HG03457 (cell line): ENCODE results near the gene JADE3.
"Not testable (repeated sequence)": the region's sequence is repeated elsewhere in the genome, so short reads cannot be mapped to it uniquely, and the experiment has no call there.

Source experiments
- ATAC-seq: cut with Tn5 transposase; IDR thresholded peaks from one replicate; pipeline ENCODE4 v1.9.1; 2021; ENCODE audit warnings: moderate number of reproducible peaks; ENCODE audit not compliant: unreplicated experiment

The JADE3 gene

DNA sequence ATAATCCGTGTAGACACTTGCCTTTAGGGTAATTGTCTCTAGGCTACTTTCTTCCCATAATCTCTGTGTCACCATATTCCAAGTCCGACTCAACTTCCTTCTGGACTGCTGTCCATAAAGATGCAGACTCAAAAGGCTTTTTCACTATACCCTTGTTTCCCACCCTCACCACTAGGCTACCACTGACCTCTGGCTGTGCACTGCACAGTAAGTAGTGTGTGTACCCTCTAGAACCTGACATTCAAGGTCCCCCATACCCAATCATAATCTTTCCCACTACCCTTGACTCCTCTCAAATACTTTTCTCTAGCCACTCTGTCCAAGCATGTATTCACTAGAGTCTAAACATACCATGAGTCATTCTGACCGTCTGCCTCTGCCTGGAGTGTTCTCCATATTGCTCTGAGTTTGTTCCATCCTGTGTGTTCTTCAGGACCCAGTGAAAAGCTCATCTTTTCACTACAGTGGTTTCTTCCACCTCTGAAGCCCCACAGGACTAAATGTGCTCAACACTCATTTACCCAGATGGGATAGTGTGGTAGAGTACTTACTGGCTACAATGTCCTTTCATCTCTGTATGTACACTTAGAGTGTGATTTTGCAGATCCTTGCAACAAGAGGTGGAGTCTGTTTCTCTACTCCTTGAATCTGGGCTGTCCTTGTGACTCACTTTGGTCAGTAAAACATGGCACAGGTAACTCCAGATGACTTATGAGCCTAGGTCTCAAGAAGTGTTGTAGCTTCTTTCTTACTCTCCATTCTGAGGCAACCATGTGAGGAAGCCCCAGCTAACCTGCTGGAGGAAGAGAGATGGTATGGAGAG lies 17.4 kb downstream of the JADE3 start:
- no peak for ATAC-seq

DNA sequence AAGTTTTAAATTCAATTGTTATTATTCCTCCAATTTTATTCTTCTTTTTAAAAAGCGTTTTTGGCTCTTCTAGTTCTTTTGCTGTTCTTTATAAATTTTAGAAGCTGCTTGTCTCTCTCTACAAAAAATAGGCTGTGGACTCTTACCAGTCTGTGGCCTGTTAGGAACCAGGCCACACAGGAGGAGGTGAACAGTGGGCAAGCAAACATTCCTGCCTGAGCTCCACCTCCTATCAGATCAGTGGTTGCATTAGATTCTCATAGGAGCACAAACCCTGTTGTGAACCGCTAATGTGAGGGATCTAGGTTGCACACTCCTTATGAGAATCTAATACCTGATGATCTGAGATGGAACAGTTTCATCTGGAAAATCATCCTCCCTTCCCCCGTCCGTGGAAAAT lies 23.1 kb downstream of the JADE3 start:
- ATAC-seq, result no peak

DNA sequence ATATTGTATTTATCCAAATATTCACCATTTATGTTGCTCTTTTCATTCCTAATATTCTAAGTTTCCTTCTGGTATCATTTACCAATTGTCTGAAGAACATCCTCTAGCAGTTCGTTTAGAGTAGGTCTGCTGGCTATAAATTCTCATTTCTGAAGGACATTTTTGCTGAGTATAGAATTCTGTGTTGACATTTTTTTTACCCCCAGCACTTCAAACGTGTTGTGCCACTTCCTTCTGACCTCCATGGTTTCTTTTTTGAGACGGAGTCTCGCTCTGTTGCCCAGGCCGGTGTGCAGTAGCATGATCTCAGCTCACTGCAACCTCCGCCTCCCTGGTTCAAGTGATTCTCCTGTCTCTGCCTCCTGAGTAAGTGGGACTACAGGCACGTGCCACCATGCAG lies 26.4 kb downstream of the JADE3 start:
- ATAC-seq, result no peak

DNA sequence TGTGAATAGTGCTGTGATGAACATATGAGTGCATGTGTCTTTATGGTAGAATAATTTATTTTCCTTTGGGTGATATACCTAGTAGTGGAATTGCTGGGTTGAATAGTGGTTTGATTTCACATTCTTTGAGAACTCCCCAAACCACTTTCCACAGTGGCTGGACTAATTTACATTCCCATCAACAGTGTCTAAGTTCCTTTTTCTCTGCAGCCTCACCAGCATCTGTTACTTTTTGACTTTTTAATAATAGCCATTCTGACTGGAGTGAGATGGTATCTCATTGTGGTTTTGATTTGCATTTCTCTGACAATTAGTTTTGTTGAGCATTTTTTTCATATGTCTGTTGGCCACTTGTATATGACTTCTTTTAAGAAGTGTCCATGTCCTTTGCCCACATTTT lies 29.1 kb downstream of the JADE3 start:
- ATAC-seq, result no peak

DNA sequence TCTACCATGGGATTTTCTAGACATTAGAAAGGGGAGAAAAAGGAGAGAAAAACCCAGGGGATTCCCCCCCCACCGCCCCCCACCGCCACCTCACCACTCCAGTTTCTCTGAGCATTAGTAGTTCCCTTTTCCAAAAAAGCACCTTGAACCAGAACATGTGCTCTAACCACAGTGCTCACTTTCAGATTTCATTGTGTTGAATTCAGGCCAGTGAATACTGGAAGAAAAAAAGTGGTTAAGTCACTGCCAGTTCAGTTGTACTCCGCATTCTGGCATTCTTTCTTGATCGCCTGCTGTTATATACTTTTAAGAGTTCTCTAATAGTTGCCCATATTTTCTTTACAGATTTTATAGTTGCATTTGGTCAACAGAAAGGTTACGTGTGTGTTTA lies 40.9 kb downstream of the JADE3 start:
- ATAC-seq, result no peak

DNA sequence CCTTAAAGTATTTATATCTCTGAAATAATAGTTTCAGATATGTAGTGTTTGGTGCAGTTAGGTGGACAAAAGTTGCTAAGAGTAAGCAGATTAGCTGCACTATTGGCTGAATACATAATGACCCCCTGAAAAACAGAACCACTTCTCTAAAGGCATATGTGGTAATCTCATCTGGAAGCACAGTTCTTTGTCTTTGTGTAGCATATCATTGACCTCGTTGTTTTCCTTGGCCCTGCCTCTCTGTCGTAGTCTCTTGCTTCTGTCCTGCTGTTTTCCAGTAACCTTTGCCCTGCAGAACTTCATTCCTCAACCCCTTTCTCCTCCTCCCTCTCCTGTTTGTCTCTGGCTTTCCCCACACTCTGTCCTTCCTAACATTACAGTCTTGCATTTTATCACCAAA lies 41.4 kb downstream of the JADE3 start:
- no peak for ATAC-seq

DNA sequence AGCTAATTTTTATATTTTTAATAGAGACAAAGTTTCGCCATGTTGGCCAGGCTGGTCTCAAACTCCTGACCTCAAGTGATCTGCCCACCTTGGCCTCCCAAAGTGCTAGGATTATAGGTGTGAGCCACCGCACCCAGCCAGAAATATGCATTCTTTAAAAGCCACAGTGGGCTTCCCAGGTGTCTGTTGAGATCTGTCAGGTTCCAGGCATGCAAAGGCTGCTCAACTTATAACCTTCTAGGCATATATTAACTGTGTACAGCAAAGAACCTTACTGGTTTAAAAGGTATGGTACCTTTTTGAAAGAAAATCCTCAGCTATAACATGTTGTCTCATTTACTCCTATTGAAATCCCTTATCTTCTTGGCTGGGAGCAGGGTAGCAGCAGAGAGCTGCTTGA lies 42.5 kb downstream of the JADE3 start:
- ATAC-seq, result no peak

DNA sequence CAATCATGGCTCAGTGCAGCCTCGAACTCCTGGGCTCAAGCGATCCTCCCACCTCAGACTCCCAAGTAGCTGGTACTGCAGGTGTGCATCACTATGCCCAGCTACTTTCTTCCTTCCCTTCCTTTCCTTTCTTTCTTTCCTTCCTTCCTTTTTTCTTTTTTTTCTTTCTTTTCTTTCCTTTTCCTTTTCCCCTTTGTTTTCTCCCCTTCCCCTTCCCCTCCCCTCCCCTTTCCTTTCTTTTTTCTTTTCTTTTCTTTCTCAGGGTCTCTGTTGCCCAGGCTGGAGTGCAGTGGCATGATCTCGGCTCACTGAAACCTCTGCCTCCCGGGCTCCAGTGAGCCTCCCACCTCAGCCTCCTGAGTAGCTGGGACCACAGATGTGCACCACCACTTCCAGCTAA lies 44.4 kb downstream of the JADE3 start:
- ATAC-seq, result not testable (repeated sequence)

DNA sequence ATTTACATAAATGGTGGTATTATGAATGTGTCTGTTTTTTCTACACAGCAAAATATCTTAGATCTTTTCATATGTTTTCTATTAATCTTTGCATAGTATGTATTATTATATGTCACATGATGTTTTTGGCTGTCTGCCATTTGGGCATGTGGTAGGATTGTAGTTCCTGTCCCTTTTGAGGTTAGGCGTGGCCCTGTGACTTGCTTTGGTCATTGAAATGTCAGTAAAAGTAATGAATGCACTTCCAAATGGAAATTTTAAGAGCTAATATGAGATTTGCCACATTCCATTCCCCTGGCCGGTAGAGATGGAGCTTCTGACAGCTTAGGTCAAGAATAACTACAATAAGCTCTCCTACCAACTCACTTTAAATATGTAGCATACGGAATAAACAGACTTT lies 45.1 kb downstream of the JADE3 start:
- ATAC-seq, result no peak

DNA sequence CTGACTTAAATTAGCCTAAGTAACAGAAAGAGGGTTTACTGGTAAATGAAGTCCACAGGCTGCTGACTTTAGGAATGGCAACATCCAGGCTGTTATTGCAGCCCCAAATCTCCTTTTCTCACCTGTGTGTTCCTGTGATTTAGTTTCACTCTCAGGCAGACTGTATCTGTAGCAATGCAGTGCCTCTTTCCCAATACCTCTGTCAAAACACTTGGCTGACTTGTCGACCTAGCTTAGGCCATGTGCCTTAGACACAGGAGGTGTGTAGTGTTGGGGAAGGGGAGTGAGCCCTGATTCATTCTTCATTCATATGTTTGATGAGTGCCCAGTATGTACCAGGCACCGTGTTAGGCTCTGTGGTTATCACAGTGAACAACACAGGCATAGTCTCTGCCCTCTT lies 46.9 kb downstream of the JADE3 start:
- no peak for ATAC-seq

DNA sequence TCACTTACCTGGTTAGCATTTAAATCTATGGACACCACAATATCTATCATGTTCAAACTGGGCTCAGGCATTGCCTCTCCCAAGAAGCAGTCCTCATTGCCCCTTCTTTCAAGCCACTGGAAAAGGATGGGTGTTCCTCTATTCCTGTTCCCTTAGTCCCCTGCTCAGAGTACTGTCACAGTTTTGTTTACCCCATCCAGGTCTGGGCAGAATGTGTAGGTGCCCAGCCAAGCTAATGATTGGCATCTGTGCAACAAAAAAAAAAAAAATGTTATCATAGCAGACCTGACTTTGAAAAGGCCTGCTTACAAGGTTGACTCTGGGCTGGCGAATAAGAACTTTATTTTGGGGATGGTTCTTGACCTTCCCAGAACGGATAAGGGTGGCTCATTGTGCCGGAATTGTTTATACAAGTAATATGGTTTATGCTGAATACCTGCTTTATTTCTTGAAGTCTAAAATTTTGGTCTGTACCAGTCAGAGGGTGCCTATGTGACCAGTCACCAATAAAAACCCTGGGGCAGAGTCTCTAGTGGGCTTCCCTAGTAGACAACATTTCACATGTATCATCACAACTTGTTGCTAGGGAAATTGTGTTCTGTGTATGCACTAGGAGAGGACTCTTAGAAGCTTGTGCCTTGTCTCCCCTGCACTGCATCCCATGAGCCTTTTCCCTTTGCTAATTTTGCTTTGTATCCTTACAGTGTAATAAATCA lies 47.9 kb downstream of the JADE3 start:
- no peak for ATAC-seq

DNA sequence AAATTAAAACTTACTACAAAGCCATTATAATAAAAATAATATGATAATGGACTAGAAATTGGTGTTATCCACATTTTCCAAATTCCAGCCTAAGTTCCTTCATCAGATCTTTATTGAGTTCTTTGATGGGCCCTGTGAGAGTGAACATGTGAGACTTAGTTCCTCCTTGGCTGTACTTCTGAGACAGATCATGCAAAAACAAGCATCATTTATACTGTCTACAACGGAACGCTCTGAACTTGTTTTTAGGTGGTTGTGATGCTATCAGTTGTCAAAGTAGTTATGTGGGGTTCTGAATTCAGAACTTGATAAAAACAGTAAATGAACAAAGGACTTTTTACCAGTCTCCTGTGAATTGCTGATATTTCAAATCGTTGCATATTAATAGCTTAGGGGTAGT lies 48.9 kb downstream of the JADE3 start:
- ATAC-seq, result no peak

DNA sequence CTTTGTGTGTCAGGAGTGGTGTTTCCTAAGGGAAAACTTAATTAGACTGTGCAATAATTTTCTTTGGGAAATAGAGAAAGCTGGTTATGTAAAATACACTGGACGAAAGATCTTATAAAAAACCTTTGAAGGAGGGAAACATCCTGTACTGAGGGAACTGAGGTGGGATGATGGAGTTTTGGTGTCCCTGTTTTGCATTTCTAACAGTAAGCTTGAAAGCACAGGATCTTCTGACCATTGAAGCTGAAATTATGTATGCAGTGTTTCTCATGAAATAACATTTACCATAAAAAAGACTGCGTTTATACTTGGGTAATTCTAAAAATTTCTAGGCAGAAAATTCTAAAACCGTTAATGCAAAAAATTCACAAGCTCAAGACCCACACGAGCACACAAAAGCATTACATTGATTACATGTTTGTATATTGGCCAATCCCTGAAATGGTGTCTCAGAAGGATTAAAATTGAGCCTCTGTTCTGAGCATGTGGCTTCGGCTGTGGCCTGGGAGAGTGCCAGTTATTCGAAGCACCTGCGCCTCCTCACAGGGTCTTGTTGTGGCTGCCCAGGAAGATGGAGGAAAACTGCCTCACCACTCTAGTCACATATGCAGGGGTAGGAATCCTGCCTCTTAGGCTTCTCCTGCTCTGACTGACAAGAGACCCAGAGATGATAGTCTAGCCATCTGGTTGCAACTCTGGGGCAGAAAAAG lies 49.5 kb downstream of the JADE3 start:
- no peak for ATAC-seq

DNA sequence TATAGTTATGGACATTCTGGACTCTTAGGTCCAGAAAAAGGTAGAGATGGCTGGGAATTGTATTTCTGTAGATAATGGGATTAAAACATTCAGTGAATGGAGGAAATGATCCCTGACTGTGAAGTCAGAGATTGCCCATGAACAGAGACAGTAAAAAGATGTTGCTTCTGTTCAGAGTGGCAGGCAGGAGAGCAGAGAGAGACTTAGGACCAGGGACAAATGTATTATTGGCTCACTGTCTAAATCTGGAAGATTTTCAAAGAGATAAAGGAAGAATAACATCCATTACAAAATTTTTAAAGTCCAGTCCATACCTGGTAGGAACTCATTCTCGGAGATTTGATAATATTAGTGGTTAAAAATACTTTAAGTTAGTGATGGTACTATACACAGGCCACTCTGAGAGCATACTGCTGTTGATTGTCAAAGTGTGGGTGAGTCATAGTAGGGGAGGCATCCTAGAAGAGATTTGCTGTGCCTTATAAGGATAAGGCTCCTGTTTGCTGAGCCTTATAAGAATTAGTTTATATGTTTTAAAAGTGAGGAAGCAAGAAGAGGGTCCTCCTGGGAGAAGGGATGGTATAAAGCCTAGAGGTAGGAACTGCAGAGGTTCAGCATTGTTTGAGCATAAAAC lies 53.0 kb downstream of the JADE3 start:
- ATAC-seq, result no peak

DNA sequence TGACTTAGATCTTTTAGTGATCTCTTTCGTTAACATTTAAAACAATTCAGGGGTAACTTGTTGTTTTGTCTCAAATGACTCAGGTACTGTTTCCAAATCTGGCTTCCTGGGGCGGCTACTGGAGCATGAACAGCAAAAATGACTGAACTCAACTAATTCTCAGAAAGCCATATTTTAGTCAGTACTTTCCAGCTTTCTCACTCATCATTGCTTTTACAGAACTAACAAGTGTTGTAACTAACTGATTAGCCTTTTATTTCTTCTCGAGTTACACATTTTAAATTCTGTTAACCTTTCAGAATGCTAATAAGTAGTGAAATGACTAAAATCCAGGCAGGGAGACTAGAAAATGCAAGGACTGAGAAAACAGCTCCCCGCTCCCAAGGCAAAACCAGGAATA lies 55.3 kb downstream of the JADE3 start:
- no peak for ATAC-seq

DNA sequence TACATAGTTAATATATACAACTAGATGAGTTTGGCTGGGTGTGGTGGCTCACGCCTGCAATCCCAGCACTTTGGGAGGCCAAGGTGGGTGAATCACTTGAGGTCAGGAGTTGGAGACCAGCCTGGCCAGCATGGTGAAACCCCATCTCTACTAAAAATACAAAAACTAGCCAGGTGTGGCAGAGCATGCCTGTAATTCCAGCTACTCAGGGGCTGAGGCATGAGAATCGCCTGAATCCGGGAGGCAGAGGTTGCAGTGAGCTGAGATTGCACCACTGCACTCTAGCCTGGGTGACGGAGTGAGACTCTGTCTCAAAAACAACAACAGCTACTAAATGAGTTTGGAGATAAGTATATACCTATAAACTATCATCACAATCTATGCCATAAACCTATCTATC lies 64.8 kb downstream of the JADE3 start:
- ATAC-seq, result not testable (repeated sequence)

DNA sequence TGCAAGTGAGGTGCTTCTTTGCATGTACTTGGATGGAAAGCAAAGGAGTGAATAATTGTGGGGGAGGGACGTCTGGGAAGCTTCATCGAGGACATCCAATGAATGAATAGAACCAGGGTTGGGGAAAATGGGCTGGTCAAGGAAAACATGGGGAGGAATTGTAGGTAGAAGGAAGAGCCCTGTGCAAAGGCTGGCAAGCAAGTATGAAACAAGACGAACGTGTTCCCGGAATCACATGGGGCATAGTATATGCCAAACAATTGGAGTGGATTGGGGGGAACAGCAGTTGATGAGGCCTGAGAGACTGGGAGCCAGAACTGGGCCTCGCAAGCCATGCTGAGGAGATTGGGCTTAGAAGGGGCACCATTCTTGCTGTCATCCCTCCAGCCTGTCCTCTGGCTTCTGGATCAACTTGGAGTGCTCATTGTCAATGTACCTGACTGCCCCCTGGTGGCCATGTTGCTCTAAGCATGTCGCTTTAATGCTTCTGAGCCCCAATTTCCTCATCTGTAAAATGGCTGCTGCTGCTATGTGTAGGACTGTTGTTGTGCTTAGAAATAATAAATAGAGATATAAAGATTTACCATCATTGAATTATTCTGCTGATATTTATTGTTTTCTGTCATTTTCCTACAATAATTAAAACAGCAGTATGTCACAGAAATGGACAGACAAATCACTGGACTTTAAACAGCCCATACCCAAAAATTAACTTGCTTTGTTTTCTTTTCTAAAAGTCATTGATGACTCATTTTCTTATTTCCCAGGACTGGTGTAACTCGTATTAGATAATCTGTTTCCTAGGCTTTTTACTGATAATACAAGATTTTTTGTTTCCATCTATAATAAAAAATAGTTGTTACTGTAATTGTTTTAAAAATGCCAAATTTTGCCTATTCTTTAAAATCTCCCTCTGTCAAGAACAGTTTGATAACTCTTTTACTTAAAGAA lies 66.4 kb downstream of the JADE3 start:
- no peak for ATAC-seq

DNA sequence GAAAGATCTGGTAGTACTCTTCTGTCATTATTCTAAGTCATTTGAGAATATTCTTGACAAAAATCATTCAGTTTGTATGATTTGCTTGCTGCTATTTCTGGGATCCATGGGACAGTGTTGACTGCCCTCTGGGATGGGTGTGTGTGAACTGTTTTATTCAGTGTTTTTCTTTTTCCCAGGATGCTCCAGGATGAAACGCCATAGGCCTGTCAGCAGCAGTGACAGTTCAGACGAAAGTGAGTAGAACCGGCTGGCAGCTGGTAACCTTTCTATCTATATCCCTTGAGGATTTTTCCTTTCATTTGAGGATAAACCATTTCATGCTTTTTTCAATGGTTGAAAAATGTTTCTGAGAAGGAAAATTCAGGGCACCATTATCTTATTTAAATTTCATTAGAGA lies 72.5 kb downstream of the JADE3 start:
- no peak for ATAC-seq

DNA sequence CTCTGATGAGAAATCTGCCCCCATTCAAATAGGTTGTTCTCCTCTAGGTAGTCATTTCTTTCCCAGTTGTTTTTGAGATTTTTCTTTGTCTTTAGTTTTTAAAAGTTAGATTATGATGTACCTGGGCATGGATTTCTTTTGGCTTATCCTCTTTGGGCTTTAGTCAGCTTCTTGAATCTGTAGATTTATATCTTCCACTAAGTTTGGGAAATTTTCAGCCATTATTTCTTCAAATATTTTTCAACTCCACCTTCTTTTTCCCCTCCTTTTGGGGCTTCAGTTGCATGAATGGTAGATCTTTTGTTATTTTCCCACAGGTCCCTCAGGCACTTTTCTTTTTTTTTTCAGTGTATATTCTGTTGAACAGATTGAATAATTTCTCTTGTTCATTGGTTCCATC lies 77.3 kb downstream of the JADE3 start:
- ATAC-seq, result no peak

DNA sequence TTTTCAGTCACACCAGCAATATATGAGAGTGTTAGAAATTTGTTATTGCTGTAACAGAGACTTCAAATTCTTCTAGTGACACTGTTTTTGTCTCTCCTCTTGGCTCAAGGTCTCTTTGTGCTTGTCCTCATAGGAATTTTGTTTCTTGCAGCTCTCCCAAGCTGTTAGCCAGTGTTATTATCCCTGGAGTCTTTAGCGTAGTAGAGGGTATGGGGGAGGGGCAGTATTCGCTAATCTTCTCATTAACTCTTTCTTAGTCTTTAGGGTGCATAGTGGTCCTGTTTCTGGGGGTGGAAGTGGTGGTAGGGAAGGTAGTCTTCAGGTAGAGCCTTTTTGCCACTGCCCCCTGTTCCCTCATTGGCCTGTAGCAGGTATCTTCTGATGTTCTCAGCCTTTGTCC lies 79.4 kb downstream of the JADE3 start:
- ATAC-seq, result no peak
